Esophagus squamous epithelium (tissue), 5 donors: ENCODE results near the gene TINAGL1. TPM values are rescaled to one million over a fixed set of nuclear protein-coding genes. Genes with fewer than 3 reads are reported as not detected.

ENCODE experiments used
- DNase-seq: peaks from one replicate; lab custom pipeline; 2025; lab: John Stamatoyannopoulos, UW
- H3K27ac ChIP-seq, 4 donors: fragments of 200-600 bp; sonication (generic); one replicate each; pipeline ENCODE4 v1.5.1; 2016 to 2019; ENCODE audit warnings: mild to moderate bottlenecking in 1 of 4
- H3K27me3 ChIP-seq, 4 donors: fragments of 200-600 bp; sonication (generic); 1 replicate in 3 of 4; 2 replicates in 1 of 4; pipeline versions ENCODE4 v1.5.1 to v1.6.0; 2017 to 2021; ENCODE audit warnings: antibody characterized with exemption in 1 of 4
- H3K36me3 ChIP-seq, 3 donors: fragments of 200-600 bp; sonication (generic); one replicate each; pipeline ENCODE4 v1.5.1; 2016 to 2019
- H3K4me1 ChIP-seq, 3 donors: fragments of 200-600 bp; sonication (generic); one replicate each; pipeline ENCODE4 v1.5.1; 2017 to 2019
- H3K4me3 ChIP-seq, 4 donors: fragments of 200-600 bp; sonication (generic); 1 replicate in 3 of 4; 2 replicates in 1 of 4; pipeline ENCODE4 v1.5.1; 2016 to 2019; ENCODE audit warnings: mild to moderate bottlenecking in 2 of 4, moderate library complexity in 1 of 4
- H3K9me3 ChIP-seq, 3 donors: fragments of 200-600 bp; sonication (generic); one replicate each; pipeline ENCODE4 v1.5.1; 2016 to 2019
- POLR2A ChIP-seq, 4 donors: fragments of 450-650 bp; IDR thresholded peaks; one replicate each; pipeline ENCODE4 v1.6.1; 2017; ENCODE audit warnings: antibody characterized with exemption in 4 of 4, mild to moderate bottlenecking in 4 of 4, moderate library complexity in 3 of 4
- WGBS, 2 donors: methylation state at CpG; one replicate each; pipeline ENCODE4 v1.1.5; 2018; 5-methylcytosine and 5-hydroxymethylcytosine counted together
- intact Hi-C: fragments of 100-400 bp; cut with DNase I; formaldehyde crosslinking; loops from one replicate; pipeline ENCODE4 v1.15.0; 2022
- total RNA-seq, 4 donors: library from RNA; depleted of rRNA; stranded (reverse); fragments of >200 nt; gene quantifications; one replicate each; pipeline ENCODE4 v1.1.0, GENCODE V29; 2016
- TF ChIP-seq, protein P1 (sequence below), 6 experiments: fragments of 450-650 bp in 4 of 6; fragments of 200-600 bp in 2 of 6; sonication (generic) in 2 of 6; IDR thresholded peaks; one replicate each; pipeline ENCODE4 v1.5.1; 2016 to 2019; ENCODE audit warnings: antibody characterized with exemption in 6 of 6, mild to moderate bottlenecking in 4 of 6, moderate library complexity in 4 of 6
- donor health status: DM: yes; HTN: yes; CAD: no.

Gene TINAGL1
- total RNA-seq, 4 donors from 2014 or later: 24.5 to 56.4 (median 44.6) TPM

DNA sequence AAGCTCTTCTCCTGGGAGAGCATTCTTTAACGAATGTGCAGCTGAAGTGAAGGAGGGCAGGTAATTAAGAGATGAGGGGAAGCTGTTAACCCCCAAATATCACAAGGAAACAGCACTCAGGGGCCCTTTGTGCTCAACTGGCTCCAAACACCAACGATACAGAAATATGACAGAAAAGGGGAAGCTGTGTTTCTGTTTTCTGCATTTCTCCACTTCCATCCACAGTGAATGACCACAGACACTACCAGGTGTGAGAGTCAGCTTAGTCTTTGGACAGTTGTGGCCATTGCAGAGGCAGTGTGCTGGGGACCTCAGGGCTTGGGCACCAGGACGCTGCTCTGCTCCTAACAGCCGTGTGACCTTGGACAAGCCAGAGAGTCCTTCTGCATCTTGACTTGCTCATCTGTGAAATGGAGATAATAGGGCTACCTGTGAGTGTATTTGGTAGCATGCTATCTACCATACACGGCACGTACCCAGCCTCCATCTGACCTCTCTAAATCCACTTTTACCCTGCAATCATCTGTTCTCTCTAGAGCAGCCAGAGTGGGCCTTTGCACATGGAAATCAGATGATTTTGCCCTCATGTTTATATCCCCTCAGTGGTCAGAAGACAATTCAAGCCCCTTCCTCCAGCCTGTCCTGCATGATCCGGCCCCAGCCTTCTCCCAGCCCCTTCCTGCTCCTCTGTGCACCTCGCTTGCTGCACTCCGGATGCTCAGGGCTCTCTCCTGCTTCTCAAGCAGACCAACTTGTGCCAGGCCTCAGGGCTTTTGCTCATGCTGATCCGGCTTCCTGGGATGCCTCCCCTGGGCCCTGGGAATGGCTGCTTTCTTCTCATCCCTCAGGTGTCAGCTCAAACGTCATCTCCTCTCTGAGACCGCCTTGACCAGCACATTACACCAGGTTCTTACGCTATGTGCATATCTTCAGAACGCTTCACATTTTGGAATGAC, 4.7 kb upstream of the TINAGL1 start:
- no peaks in the 10 kb centered on the region for H3K9me3 ChIP-seq

DNA sequence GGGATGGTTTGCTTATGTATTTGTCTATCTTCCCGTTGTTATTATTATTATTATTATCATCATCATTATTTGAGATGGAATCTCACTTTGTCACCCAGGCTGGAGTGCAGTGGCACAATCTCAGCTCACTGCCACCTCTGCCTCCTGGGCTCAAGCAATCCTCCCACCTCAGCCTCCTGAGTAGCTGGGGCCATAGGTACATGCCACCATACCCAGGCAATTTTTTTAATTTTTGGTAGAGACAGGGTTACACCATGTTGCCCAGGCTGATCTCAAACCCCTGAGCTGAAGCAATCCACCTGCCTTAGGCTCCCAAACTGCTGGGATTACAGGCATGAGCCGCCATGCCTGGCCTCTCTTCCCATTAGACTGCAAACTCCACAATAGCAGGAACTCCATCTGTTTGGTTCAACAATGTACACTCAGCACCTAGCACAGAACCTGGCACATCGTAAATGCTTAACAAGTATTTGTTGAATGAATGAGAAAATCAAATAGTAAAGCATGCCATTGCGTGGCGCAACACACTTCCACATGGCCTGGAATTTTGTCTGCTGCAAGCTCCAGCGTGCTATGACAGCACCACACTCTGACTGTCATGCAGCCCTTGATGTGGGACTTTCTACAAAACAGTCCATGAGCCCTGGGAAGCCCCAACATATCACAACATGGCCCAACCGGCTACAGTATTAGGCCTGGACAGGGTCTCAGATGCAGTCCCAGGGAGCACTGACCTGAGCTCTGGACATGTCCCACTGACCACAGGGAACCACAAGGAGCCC, 3.8 kb upstream of the TINAGL1 start:
- H3K4me1 ChIP-seq: peaks cover 27 to 73% (median 40%) of the 10 kb centered on the region in 3 donors
- TF ChIP-seq, protein P1, sequence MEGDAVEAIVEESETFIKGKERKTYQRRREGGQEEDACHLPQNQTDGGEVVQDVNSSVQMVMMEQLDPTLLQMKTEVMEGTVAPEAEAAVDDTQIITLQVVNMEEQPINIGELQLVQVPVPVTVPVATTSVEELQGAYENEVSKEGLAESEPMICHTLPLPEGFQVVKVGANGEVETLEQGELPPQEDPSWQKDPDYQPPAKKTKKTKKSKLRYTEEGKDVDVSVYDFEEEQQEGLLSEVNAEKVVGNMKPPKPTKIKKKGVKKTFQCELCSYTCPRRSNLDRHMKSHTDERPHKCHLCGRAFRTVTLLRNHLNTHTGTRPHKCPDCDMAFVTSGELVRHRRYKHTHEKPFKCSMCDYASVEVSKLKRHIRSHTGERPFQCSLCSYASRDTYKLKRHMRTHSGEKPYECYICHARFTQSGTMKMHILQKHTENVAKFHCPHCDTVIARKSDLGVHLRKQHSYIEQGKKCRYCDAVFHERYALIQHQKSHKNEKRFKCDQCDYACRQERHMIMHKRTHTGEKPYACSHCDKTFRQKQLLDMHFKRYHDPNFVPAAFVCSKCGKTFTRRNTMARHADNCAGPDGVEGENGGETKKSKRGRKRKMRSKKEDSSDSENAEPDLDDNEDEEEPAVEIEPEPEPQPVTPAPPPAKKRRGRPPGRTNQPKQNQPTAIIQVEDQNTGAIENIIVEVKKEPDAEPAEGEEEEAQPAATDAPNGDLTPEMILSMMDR (IDR thresholded peaks at IDR 0.05): peak in 1 of 6 experiments; percentile 3
- no peak for TF ChIP-seq POLR2A (IDR thresholded peaks at IDR 0.05)
- H3K27me3 ChIP-seq: no peaks in the 10 kb centered on the region
- intact Hi-C loops: no loop called here
- DNase-seq: no peak
- H3K27ac ChIP-seq: peak overlapping the region; percentile 82 to 90 (median 88)
- no peak overlapping the region for H3K4me3 ChIP-seq
- no peaks in the 10 kb centered on the region for H3K9me3 ChIP-seq
- WGBS, 2 donors: 38 to 43% methylated on average over 6 to 7 of the region's 7 CpGs
- H3K36me3 ChIP-seq: no peaks in the 10 kb centered on the region

More for the DNA sequence above, 4.7 kb upstream of the TINAGL1 start:
- DNase-seq: no peak
- no peaks in the 10 kb centered on the region for H3K27me3 ChIP-seq
- H3K27ac ChIP-seq: no peak overlapping the region
- H3K4me3 ChIP-seq: no peak overlapping the region
- intact Hi-C loops: no loop called here
- peaks cover 22 to 64% (median 40%) of the 10 kb centered on the region in 3 donors for H3K4me1 ChIP-seq
- WGBS, 2 donors: 75 to 77% methylated on average over 14 of the region's 14 CpGs
- TF ChIP-seq, protein P1 (IDR thresholded peaks at IDR 0.05): no peak
- H3K36me3 ChIP-seq: no peaks in the 10 kb centered on the region

GRCh38 chr1:31573261-31573660, 3.1 kb upstream of the TINAGL1 start:
- WGBS, 2 donors: 69 to 72% methylated on average over 2 to 4 of the region's 8 CpGs
- no peaks in the 10 kb centered on the region for H3K27me3 ChIP-seq
- no peak overlapping the region for H3K4me3 ChIP-seq
- no peak for DNase-seq
- intact Hi-C loops: no loop called here
- TF ChIP-seq, protein P1 (IDR thresholded peaks at IDR 0.05): no peak
- no peak for TF ChIP-seq POLR2A (IDR thresholded peaks at IDR 0.05)
- no peaks in the 10 kb centered on the region for H3K9me3 ChIP-seq
- peak overlapping the region; percentile 82 to 90 (median 88) for H3K27ac ChIP-seq
- H3K4me1 ChIP-seq: peaks cover 27 to 78% (median 40%) of the 10 kb centered on the region in 3 donors
- no peaks in the 10 kb centered on the region for H3K36me3 ChIP-seq

GRCh38 chr1:31574749-31575368, 1.5 kb upstream of the TINAGL1 start:
- Histone ChIP-seq H3K4me3 (peak overlapping the region in 1 of 4 donors; percentile 19), H3K9me3 (no peaks in the 10 kb centered on the region), H3K36me3 (no peaks in the 10 kb centered on the region), H3K27ac (peak overlapping the region; percentile 82 to 90 (median 88)), H3K4me1 (peaks cover 27 to 86% (median 46%) of the 10 kb centered on the region in 3 donors), H3K27me3 (no peaks in the 10 kb centered on the region)
- DNase-seq: no peak
- intact Hi-C loops: no loop called here
- WGBS, 2 donors: 20 to 24% methylated on average over 8 to 9 of the region's 10 CpGs
- TF ChIP-seq POLR2A (IDR thresholded peaks at IDR 0.05): no peak
- TF ChIP-seq, protein P1 (IDR thresholded peaks at IDR 0.05): no peak
